OCI-LY3 (cell line): ENCODE data around the gene GPC4.

Experiments
- EZH2phosphoT487 ChIP-seq: fragments of 200-600 bp; shearing (Covaris generic); IDR thresholded peaks from 2 replicates; pipeline ENCODE4 v1.6.1; 2018; ENCODE audit warnings: antibody characterized with exemption, mixed run types, low read depth
- TF ChIP-seq, protein P1 (sequence below): fragments of 200-600, 300-600 bp; sonication (generic); IDR thresholded peaks from 2 replicates; pipeline ENCODE4 v1.5.1; 2014; ENCODE audit warnings: antibody characterized with exemption, low read length, low read depth

DNA sequence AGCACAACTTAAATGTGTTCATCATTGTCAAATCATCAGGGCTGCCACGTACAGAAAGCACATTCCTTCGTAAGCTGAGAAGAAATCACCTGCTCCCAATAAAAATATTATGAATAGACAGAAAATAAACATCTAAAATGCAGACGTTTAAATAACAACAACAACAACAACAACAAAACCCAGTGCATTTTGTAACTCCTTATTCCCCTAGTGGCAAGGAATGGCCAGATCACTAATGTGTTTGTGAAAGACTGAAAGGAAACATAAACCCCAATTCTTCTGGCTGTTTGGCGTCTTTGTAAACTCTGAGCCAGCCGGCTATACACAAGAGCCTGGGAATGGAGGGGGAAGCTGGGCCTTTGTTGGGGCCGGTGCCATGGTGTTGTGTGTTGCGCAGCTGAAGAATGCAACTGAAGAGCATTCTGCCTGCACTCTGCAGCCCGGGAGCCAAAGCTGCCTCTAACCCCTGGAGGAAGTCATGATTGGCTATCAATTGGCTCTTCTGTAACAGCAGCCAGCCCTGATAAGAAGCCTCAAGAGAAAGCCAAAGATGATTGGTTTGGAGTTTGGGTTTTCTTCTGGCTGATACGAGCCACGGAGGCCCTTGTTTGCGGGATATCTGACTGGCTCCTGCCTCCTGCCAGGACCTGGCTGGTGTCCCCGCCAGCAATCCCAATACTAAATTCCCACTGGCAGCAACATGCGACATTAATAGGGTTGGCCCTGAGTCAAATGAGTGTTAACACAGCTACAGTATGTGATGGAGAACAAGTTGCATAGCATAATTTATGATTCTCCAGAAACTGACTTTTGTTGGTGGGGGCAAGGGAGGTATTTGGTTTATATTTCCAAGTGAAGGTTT is 107.4 kb downstream of the GPC4 start:
- TF ChIP-seq, protein P1, sequence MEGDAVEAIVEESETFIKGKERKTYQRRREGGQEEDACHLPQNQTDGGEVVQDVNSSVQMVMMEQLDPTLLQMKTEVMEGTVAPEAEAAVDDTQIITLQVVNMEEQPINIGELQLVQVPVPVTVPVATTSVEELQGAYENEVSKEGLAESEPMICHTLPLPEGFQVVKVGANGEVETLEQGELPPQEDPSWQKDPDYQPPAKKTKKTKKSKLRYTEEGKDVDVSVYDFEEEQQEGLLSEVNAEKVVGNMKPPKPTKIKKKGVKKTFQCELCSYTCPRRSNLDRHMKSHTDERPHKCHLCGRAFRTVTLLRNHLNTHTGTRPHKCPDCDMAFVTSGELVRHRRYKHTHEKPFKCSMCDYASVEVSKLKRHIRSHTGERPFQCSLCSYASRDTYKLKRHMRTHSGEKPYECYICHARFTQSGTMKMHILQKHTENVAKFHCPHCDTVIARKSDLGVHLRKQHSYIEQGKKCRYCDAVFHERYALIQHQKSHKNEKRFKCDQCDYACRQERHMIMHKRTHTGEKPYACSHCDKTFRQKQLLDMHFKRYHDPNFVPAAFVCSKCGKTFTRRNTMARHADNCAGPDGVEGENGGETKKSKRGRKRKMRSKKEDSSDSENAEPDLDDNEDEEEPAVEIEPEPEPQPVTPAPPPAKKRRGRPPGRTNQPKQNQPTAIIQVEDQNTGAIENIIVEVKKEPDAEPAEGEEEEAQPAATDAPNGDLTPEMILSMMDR: no peak
- no peak for TF ChIP-seq EZH2phosphoT487
